Astrocyte of the spinal cord (primary cell): ENCODE measurements around the gene ORM2.
"Not testable (repeated sequence)": the region's sequence is repeated elsewhere in the genome, so short reads cannot be mapped to it uniquely, and the experiment has no call there.

ENCODE experiments used
- DNase-seq: peaks from one replicate; pipeline ENCODE4 v3.0.0; 2011; ENCODE audit warnings: low read depth, low spot score
- H3K4me3 ChIP-seq: 2 replicates; pipeline ENCODE4 v1.5.1; 2011; ENCODE audit warnings: low read depth, mild to moderate bottlenecking, low read length, moderate library complexity
- in situ Hi-C: cut with HindIII; loops from 2 replicates; pipeline ENCODE4 v1.10.0; 2017; ENCODE audit warnings: low sequenced_read_pairs
- TF ChIP-seq, protein P1 (sequence below): IDR thresholded peaks from 2 replicates; pipeline ENCODE4 v1.5.1; 2012; ENCODE audit warnings: low read depth, mild to moderate bottlenecking, low read length, inconsistent platforms

ORM2 gene

DNA sequence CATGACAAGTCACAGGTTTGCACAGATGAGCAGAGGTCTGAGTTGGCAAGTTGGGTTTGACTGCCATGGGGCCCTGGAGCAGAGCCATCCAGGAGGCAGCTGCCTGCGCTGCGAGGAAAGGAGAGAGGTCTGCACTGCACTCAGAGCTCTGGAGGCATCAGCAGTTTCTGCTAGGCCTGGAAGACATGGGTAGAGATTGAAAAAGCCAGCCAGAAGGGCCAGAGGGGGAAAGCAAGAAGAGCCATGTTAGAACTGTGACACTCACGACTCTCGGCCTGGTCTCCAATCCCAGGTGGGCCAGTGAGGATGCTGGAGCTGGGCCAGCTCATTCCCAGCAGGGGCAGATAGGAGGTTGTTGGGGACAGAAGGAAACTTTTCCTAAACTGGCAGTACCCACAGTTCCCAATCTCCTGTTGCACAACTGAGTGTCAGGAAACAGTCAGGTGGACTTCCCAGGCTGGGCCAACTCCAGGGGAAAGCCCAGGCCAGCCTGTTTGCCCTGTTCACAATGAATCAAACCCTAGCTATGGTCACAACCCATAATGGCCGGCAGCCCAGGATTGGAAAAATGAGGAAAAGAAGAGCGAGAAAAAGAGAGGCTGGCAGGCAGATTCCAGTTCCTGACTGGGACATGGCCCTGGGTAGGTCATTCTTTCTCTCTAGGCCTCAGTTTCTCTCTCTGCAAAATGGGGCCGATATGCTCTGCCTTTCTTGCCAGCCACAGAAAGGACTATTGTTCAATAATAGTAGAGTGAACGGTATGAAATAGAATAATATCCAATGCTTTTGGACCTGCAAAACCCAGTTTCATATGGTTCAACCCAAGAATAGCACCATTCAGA is 14.6 kb upstream of the ORM2 start:
- TF ChIP-seq, protein P1, sequence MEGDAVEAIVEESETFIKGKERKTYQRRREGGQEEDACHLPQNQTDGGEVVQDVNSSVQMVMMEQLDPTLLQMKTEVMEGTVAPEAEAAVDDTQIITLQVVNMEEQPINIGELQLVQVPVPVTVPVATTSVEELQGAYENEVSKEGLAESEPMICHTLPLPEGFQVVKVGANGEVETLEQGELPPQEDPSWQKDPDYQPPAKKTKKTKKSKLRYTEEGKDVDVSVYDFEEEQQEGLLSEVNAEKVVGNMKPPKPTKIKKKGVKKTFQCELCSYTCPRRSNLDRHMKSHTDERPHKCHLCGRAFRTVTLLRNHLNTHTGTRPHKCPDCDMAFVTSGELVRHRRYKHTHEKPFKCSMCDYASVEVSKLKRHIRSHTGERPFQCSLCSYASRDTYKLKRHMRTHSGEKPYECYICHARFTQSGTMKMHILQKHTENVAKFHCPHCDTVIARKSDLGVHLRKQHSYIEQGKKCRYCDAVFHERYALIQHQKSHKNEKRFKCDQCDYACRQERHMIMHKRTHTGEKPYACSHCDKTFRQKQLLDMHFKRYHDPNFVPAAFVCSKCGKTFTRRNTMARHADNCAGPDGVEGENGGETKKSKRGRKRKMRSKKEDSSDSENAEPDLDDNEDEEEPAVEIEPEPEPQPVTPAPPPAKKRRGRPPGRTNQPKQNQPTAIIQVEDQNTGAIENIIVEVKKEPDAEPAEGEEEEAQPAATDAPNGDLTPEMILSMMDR: no peak
- no peak overlapping the region for H3K4me3 ChIP-seq
- no peak for DNase-seq
- in situ Hi-C loops: no loop called here

DNA sequence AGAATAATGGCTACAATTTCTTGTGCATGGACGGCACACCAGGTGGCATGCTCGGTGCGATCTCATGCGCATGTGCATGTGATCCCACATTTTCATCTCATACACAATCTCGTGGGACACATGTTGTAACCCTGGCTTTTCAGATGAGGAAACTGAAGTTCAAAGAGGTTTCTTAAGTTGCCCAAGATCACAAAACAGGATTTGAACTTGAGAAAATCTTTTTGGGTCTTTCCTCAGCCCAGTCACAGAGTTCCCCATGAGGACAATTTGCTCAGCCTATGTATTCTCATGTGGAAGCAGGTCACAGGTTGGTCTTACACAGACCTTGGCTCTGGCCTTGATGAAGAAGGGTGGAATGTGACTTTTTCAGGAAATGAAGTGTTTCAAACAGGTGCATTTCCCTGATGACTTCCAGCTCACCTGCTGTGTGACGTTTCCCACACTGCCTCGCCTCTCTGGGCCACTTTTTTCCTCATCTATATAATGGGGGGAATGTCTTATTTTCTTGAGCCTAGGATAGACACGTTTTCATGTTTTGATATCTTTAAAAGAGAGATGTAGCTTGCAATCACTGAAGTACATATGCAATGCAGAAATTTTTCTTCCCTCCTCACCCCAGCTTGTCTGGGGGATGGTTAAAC is 13.8 kb upstream of the ORM2 start:
- no peak overlapping the region for H3K4me3 ChIP-seq
- in situ Hi-C loops: no loop called here
- TF ChIP-seq, protein P1: no peak
- no peak for DNase-seq

DNA sequence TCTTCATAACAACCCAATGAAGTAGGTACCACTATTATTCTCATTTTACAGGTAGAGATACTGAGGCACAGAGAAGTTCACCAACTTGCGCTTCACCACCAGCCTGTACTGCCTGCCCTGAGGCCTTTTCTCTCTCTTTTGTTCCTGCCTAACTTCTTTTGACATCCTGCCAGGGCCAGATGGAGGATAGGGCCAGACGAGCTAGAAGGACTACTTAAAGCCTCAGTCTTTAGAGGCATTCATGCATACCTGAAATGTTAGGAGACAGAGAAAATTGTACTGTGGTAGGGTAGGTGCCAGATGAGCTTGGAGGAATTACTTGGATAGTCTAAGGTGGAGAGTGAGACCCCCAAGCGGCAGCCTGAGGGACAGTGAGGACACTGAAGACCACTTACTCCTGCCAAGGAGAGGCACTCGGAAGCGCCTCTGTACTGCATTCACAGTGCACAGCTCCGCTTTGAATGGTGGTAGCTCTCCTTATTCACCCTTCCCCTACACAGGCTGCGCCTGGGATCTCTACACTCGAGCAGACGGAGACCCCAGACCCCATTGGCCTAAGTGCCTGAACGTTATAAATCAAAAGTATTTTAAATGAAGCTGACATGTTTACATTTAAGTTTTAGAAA is 13.0 kb upstream of the ORM2 start:
- in situ Hi-C loops: no loop called here
- TF ChIP-seq, protein P1: no peak
- H3K4me3 ChIP-seq: no peak overlapping the region
- peak; percentile 8 for DNase-seq

DNA sequence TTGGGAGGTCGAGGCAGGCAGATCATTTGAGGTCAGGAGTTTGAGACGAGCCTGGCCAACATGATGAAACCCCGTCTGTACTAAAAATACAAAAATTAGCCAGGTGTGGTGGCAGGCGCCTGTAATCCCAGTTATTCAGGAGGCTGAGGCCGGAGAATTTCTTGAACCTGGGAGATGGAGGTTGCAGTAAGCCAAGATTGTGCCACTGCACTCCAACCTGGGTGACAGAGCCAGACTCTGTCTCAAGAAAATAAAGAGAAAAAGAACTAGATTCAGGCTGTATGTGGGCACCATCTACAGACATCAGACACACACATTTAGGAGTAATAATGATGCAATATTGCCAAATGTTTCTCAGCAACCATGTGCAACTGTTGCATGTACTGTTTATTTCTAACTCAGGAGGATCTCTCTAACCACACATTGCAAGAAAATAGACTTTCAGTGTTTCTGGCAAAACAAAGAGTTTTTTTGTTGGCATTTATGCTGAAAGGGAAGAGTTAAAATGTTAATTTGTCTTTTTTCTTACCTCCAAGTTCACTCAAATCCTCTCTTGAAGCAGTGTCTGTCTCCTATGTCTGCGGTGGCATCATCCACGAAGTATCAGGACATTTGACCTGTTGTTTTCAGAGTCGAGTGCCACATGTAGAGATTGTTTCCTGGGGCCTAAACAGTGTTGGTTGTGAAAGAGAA is 11.9 kb upstream of the ORM2 start:
- TF ChIP-seq, protein P1: no peak
- no peak overlapping the region for H3K4me3 ChIP-seq
- DNase-seq: peak; percentile 59
- in situ Hi-C loops: no loop called here

DNA sequence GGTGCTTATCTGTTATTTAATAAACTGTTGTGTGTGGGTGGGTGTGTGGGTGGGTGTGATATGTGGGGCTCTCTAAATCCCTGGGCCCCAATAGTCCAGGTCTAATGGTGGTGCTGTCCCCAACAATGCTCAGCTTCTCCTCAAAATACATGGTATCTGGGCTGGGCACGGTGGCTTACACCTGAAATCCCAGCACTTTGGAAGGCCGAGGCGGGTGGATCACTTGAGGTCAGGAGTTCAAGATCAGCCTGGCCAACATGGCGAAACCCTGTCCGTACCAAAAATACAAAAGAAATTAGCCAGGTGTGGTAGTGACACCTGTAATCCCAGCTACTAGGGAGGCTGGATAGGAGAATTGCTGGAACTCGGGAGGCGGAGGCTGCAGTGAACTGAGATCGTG is 11.3 kb upstream of the ORM2 start:
- TF ChIP-seq, protein P1: no peak
- in situ Hi-C loops: no loop called here
- no peak for DNase-seq
- H3K4me3 ChIP-seq: no peak overlapping the region

DNA sequence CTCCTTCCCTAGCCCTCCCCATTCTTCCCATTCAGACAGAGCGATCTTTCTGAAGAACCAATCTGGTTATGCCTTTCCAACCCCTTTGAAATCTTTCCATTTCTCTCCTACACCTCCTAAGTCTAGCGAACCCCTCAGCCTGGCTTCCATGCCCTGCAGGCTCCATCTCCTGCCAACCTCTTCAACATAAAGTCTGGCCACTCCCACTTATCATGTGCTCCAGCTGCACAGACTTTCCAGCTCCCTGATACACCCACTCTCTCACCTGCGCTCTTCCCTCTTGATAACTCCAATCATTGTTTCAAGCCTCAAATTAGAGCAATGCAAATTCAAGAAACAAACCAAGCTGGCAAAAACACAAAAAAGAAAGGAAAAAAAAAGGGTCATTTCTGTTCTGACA is 10.5 kb upstream of the ORM2 start:
- in situ Hi-C loops: no loop called here
- no peak for DNase-seq
- TF ChIP-seq, protein P1: no peak
- H3K4me3 ChIP-seq: no peak overlapping the region

DNA sequence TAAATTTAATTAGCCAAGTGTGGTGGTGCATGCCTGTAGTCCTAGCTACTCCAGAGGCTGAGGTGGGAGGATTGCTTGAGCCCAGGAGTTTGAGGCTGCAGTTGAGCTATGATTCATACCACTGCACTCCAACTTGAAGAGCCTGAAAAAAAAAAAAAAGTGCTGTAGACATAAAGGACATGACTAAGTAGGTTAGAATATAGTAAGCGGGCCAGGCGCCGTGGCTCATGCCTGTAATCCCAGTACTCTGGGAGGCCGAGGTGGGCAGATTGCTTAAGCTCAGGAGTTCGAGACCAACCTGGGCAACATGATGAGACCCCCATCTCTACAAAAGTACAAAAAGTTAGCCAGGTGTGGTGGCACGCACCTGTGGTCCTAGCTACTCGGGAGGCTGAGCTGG is 9.0 kb upstream of the ORM2 start:
- in situ Hi-C loops, H3K4me3 ChIP-seq: not testable (repeated sequence)
- DNase-seq: peak; percentile 65
